ENCODE results near the gene DRAM2. TPM values are rescaled to one million over a fixed set of nuclear protein-coding genes. Genes with fewer than 3 reads are reported as not detected.

The DRAM2 gene
- 10 to 100 TPM; 57.9 to 76.5 (median 66.3) TPM for polyA plus RNA-seq (ENCODE audit: insufficient read length in 4 of 4)

- peak; percentile 86 to 97 (median 92) for DNase-seq (ENCODE audit: low read depth in 4 of 4, low spot score in 2 of 4)
Observed at GRCh38 chr1:111139956-111140679, at the start of gene DRAM2, which contains the start of gene CEPT1. Gene DRAM2 (minus strand): TSS chr1:111140093. CDS start chr1:111131554, 8,539 bp downstream. Gene CEPT1 (plus strand): TSS chr1:111140223. CDS start chr1:111147715, 7,492 bp downstream.

DNA sequence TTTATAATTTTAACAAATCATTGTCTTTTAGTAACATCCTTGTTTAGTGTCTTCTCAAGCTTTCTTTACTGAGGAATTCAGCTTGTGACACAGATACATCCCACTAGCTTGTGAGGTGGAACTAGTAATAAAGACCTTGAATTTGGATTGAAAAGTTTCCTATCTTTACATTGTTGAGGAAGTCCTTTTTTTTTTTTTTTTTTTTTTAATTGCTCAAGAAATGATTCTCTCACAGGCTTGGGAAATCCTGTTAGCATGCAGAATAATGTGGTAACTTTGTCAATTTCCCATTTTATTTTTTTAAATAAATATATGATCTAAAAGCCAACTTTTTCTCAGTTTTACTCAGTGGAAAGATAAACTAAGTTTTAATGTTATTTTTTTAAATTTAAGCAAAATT, 44.8 kb upstream of the DRAM2 start:
- DNase-seq (ENCODE audit: low read depth in 4 of 4, low spot score in 2 of 4) = no peak

DNA sequence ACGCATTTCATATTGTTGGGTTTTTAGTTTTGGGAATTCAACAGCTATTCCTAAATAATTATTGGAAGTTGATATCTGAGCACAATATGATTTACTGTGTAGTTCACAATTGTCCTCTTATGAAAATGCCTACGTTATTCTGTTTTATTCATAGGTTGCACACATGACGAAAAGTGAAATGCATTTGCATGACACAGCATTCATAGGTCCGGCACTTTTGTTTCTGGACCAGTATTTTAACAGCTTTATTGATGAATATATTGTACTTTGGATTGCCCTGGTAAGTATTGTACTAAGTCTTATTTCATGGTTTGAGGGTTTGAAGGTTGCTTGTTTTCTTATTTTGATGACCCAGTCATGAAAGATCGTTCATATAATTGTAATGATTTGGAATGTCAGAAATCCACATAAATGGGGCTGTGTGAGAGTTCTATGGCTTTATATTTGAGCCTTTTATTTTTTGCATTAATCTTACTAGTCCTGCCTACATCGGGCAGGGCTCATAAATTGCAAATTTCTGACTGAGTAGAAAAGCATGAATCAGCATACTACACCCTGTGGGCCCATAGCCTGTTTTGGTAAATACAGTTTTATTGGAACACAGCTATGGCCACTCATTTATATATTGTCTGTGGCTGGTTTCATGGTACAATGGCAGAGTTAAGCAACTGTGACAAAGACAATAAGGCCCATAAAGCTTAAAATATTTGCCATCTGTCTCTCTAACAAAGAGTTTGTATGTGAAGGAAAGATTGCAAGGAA, 43.6 kb upstream of the DRAM2 start:
- no peak for DNase-seq (ENCODE audit: low read depth in 4 of 4, low spot score in 2 of 4)

- DNase-seq (ENCODE audit: low read depth in 4 of 4, low spot score in 2 of 4) = no peak
Observed at GRCh38 chr1:111182052-111182451, 42.2 kb upstream of the DRAM2 start.

DNA sequence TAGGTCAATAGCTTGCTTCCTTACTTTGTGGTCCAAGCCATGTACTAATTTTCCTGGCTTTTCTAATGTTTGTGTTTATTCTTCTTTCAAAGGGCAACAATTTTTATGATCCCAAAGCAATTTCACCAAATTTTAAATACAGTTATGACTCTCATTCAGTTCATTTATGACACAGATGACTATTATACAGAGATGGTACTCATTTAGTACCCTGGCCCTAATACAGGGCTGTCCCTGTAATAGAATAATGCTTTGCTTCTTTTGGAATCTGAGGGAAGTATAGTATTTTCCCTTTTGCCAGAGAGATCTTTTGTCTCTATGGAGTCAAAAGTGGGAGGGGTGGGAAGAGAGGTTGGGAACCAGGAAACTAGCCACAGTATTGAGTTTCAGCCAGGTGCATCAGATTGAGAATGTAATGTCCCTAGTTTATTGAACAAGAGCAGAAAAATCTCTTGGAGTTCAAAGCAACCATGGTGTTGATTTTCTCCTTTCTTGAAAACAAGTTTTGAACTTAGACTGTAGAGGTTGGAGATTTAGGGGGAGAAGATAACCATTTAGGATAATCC, 40.2 kb upstream of the DRAM2 start:
- no peak for DNase-seq (ENCODE audit: low read depth in 4 of 4, low spot score in 2 of 4)

GRCh38 chr1:111176678-111177077, 36.8 kb upstream of the DRAM2 start:
- DNase-seq (ENCODE audit: low read depth in 4 of 4, low spot score in 2 of 4) = no peak

- no peak for DNase-seq (ENCODE audit: low read depth in 4 of 4, low spot score in 2 of 4)
Observed at GRCh38 chr1:111175349-111175748, 35.5 kb upstream of the DRAM2 start.

DNA sequence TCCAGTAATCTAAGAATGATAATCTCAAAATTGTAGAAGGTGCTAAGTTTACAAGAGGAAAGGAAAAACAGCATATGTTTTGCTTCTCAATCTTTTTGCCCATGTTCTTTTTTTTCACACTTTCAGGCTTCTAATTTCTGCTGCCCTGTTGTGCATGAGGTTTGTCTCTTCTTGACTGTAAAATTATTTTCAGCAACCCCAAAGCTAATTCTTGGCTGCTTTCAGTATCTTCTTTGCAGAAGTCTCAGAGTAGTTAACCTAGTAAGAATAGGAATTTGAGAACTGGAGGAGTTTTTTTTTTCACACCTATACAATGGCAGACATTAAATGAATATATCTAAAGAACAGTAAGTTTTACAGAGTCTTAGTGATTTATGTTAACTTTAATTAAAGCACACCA, 34.2 kb upstream of the DRAM2 start:
- DNase-seq (ENCODE audit: low read depth in 4 of 4, low spot score in 2 of 4) = no peak

DNA sequence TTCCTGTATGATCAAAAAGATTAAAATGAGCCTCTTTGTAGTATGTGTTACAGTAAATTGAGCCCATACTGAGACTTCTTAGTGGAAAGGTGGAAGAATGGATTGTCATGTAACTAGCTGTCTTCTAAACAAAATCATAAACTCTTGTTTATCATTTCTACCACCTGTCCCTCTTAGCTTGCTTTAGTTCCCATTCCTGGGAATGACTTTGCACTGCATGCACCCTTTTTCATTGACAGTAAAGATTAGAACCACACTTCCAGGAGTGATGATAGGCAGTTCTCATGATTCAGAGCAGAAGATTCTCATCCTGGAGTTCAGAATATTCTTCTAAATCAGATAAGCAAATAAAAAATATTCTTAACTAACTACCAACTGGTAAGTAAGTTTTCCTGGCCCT, 32.6 kb upstream of the DRAM2 start:
- DNase-seq (ENCODE audit: low read depth in 4 of 4, low spot score in 2 of 4) = no peak

DNA sequence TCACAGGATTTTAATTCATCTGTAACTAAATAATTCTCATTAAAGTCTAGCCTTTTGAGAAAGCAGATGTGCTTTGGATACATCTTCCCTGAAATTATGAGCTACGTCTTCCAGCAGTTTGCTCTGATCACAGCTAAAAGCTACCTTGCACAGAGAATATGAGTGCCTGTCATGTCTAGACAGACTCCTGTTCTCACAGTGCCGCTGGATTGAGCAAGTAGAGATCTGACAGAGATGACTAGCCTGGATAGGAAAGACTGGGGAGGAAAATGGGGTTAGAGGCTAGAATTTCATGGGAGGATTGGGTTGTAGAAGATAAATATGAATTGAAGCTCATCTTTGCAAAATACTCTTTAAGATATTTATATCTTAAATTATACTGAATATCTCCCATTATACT, 24.3 kb upstream of the DRAM2 start:
- DNase-seq (ENCODE audit: low read depth in 4 of 4, low spot score in 2 of 4) = no peak

GRCh38 chr1:111163363-111163762, 23.5 kb upstream of the DRAM2 start:
- DNase-seq (ENCODE audit: low read depth in 4 of 4, low spot score in 2 of 4) = no peak

DNA sequence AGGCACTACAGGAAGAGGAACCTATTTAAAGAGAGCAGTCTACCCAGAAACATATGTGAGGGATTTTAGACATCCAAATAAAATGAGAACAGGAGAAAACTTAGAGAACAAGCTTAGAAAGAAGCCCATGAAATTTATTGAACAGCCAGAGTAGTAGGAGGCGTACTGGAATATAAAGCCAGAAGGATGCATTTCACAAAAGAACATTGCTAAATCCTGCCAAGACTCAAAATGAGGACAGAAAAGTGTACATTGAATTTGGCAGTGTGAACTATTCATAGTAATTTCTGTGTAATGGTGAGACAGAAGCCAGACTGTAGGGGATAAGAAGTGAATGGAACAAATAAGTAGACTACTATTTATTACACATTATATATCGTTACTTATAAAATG, 22.6 kb upstream of the DRAM2 start:
- no peak for DNase-seq (ENCODE audit: low read depth in 4 of 4, low spot score in 2 of 4)

GRCh38 chr1:111161843-111162487, 22.1 kb upstream of the DRAM2 start:
- DNase-seq (ENCODE audit: low read depth in 4 of 4, low spot score in 2 of 4) = no peak

GRCh38 chr1:111157431-111157830, 17.5 kb upstream of the DRAM2 start:
- no peak for DNase-seq (ENCODE audit: low read depth in 4 of 4, low spot score in 2 of 4)

DNA sequence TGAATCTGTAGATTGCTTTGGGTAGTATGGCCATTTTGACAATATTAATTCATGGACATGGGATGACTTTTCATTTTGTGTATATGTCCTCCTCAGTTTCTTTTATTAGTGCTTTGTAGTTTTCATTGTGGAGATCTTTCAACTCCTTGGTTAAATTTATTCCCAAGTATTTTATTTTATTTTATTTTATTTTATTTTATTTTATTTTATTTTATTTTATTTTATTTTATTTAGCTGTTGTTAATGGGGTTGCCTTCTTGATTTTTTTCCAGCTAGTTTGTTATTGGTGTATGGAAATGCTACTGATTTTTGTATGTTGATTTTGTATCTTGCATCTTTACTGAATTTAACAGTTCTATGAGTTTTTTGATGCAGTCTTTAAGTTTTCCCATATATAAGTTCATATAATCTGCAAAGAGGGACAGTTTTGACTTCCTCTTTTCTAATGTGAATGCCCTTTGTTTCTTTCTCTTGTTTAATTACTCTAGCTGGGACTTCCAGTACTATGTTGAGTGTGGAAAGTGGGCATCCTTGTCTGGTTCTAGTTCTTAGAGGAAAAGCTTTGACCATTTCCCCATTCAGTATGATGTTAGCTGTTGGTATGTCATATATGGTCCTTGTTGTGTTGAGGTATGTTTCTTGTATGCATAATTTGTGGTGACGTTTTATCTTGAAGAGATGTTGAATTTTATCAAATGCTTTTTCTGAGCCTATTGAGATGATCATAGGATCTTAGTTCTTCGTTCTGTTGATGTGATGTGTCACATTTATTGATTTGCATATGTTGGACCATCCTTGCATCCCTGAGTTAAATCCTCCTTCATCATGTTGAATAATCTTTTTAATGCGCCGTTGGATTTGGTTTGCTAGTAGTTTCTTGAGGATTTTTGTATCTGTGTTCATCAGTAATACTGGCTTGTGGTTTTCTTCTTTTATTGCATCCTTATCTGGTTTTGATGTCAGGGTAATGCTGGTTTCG, 14.4 kb upstream of the DRAM2 start:
- no peak for DNase-seq (ENCODE audit: low read depth in 4 of 4, low spot score in 2 of 4)

DNA sequence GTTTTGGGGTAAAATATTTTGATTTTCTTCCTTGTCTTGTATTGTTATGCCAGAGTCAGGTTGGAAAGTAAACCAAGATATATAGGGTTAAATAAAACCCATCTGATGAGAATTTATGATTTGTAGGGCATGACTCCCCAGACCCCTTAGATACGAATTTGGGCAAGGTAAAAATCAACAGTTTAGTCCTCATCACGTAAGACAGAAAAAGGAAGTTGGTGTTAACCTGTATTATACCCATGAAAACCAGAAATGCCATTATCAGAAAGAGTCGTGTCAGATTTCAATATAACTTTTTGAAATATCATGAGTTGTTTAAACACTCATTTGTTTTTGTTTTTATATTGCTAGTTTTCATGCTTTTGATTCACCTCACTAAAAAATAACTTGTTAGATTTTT, 11.9 kb upstream of the DRAM2 start:
- DNase-seq (ENCODE audit: low read depth in 4 of 4, low spot score in 2 of 4) = no peak

- no peak for DNase-seq (ENCODE audit: low read depth in 4 of 4, low spot score in 2 of 4)
Observed at GRCh38 chr1:111148376-111148881, 8.5 kb upstream of the DRAM2 start.

- DNase-seq (ENCODE audit: low read depth in 4 of 4, low spot score in 2 of 4) = no peak
Observed at GRCh38 chr1:111147948-111148347, 8.1 kb upstream of the DRAM2 start.

DNA sequence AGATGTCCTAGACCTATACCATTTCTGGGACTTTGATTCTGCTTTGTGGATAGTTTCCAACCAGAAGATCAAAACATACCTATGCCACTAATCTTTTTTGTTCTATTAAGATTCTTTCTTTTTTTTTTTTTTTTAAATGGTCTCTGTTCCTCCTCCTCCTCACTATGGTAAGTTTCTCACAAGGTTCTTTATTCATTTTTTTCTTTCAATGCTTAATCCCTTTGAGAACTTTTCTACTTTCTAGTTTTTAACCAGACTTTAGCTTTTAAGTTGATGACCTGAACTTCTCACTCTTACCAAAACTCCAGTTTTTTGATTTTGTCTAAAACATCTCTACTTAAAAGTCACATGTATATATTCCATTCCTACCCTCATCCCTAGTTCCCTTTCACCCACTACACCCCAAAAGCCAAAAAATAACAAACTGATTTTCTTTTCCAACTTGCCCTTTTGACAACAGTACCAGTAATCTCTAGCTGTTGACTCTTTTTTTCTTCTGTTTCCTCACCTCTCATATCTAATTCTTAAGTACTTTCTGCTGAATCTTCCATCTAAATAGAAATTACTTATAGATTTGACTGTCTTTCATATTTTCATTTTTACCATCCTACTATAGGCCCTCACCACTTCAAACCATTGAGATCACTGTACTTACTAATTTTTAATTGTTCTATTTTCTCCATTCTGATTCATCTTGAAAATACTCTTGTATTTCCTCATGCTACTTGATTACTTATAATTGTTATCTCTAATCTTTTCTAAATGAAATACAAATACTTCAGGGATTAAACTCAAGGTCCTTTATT, 6.3 kb upstream of the DRAM2 start:
- no peak for DNase-seq (ENCODE audit: low read depth in 4 of 4, low spot score in 2 of 4)

All from left renal cortex interstitium (tissue), 4 donors.